Brain pericyte (primary cell): ENCODE data around the gene CTDSP1.

ENCODE experiments used
- DNase-seq: peaks from one replicate; pipeline ENCODE4 v3.0.0-alpha.2; 2012; ENCODE audit warnings: low read depth, low spot score

The CTDSP1 gene

GRCh38 chr2:218400167-218400929 is 680 bp downstream of the CTDSP1 start:
- DNase-seq, result no peak

- no peak for DNase-seq
Measured at GRCh38 chr2:218400930-218401881, 1.5 kb downstream of the CTDSP1 start.

GRCh38 chr2:218401890-218402289 is 2.2 kb downstream of the CTDSP1 start:
- DNase-seq, result no peak

- no peak for DNase-seq
Measured at GRCh38 chr2:218402491-218402901, 2.8 kb downstream of the CTDSP1 start.

GRCh38 chr2:218402911-218403411 is 3.3 kb downstream of the CTDSP1 start:
- no peak for DNase-seq

GRCh38 chr2:218403810-218404209 is 4.1 kb downstream of the CTDSP1 start:
- no peak for DNase-seq

- DNase-seq, result no peak
Measured at GRCh38 chr2:218404351-218405085, 4.8 kb downstream of the CTDSP1 start.

- DNase-seq, result no peak
Measured at GRCh38 chr2:218405086-218405745, 5.5 kb downstream of the CTDSP1 start.

GRCh38 chr2:218405746-218406208 is 6.1 kb downstream of the CTDSP1 start:
- no peak for DNase-seq

- peak; percentile 62 for DNase-seq
Measured at GRCh38 chr2:218406209-218406948, 6.7 kb downstream of the CTDSP1 start.

- peak; percentile 57 for DNase-seq
Measured at GRCh38 chr2:218406949-218407618, 7.4 kb downstream of the CTDSP1 start.

GRCh38 chr2:218407717-218408116 is 8.0 kb downstream of the CTDSP1 start:
- DNase-seq, result no peak

GRCh38 chr2:218418321-218418716 is 18.7 kb downstream of the CTDSP1 start:
- no peak for DNase-seq

- no peak for DNase-seq
Measured at GRCh38 chr2:218418717-218419458, 19.2 kb downstream of the CTDSP1 start, which contains the start of gene VIL1. Gene VIL1, plus strand, starts transcription at chr2:218419123. Its CDS starts 4,656 bp downstream, at chr2:218423779.

- no peak for DNase-seq
Measured at GRCh38 chr2:218419630-218420216, 20.1 kb downstream of the CTDSP1 start.

- DNase-seq, result no peak
Measured at GRCh38 chr2:218421027-218421426, 21.4 kb downstream of the CTDSP1 start.

GRCh38 chr2:218422403-218423086 is 22.9 kb downstream of the CTDSP1 start:
- DNase-seq, result no peak

- no peak for DNase-seq
Measured at GRCh38 chr2:218423584-218423983, 23.9 kb downstream of the CTDSP1 start.
